Type B pancreatic cell (in vitro differentiated cells): Measurements from ENCODE around the gene DYRK3. TPM values are rescaled to one million over a fixed set of nuclear protein-coding genes. Genes with fewer than 3 reads are reported as not detected.

ENCODE experiments used
- DNase-seq: peaks from one replicate; pipeline ENCODE4 v3.0.0; 2021; ENCODE audit warnings: mixed read lengths; ENCODE audit not compliant: unreplicated experiment; ENCODE audit errors: extremely low spot score
- H3K27ac Mint-ChIP-seq: 2 replicates; pipeline ENCODE4 v1.8.0; 2021; ENCODE audit warnings: mild to moderate bottlenecking, mixed read lengths
- H3K27me3 Mint-ChIP-seq: 2 replicates; pipeline ENCODE4 v1.8.0; 2021; ENCODE audit warnings: mixed read lengths
- H3K36me3 Mint-ChIP-seq: 2 replicates; pipeline ENCODE4 v1.8.0; 2021; ENCODE audit warnings: mixed read lengths
- H3K4me1 Mint-ChIP-seq: one replicate; pipeline ENCODE4 v1.8.0; 2021; ENCODE audit warnings: mixed read lengths; ENCODE audit not compliant: unreplicated experiment
- H3K4me3 Mint-ChIP-seq: 2 replicates; pipeline ENCODE4 v1.8.0; 2021; ENCODE audit warnings: mild to moderate bottlenecking, mixed read lengths
- H3K9me3 Mint-ChIP-seq: 2 replicates; pipeline ENCODE4 v1.8.0; 2021; ENCODE audit warnings: mixed read lengths
- total RNA-seq: library from RNA; stranded (reverse); gene quantifications from 2 replicates; pipeline ENCODE4 v1.2.1, GENCODE V29; 2021; ENCODE audit warnings: low replicate concordance
- TF ChIP-seq, protein P1 (sequence below): fragments of 200-600 bp; sonication (generic); conservative IDR thresholded peaks from 2 replicates; pipeline ENCODE4 v1.5.0; 2021; ENCODE audit warnings: antibody characterized with exemption, mild to moderate bottlenecking

DYRK3 gene
- total RNA-seq, 1 donor from 2014 or later = 7.2 TPM

DNA sequence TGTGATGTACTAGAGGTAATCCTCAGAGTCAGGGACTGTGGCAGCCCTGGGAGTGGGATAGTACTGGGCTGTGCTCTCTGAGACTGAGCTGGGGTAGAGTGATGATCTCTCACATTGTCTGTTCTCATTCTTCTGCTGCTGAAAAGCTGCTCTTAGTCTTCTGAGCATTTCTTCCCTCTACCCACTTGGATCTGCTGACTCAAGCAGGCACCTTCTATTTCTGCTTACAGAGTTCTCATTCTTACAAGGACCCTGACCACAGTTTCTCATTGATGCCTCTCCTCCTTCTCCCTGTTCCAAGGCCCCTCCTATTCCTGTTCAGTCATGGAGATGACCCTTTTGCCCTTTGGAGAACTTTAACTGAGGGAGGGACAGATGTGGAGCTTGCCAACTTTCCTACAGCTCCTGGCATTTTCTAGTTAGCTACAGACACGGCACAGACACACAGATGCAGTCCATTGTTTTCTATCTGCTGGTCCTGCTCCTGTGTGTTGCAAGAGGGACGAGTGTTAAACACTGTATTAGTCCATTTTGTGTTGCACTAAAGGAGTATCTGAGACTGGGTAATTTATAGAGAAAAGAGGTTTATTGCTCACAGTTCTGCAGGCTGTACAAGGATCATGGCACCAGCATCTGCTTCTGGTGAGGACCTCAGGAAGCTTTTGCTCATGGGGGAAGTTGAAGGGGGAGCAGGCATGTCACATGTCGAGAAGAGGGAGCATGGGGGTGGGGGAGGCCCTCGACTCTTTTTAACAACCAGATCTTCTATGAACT, 61.7 kb downstream of the DYRK3 start:
- H3K4me3 Mint-ChIP-seq = no peak overlapping the region
- peak overlapping the region; percentile 50 for H3K27ac Mint-ChIP-seq
- H3K27me3 Mint-ChIP-seq = no peaks in the 10 kb centered on the region
- no peak for DNase-seq
- TF ChIP-seq, protein P1, sequence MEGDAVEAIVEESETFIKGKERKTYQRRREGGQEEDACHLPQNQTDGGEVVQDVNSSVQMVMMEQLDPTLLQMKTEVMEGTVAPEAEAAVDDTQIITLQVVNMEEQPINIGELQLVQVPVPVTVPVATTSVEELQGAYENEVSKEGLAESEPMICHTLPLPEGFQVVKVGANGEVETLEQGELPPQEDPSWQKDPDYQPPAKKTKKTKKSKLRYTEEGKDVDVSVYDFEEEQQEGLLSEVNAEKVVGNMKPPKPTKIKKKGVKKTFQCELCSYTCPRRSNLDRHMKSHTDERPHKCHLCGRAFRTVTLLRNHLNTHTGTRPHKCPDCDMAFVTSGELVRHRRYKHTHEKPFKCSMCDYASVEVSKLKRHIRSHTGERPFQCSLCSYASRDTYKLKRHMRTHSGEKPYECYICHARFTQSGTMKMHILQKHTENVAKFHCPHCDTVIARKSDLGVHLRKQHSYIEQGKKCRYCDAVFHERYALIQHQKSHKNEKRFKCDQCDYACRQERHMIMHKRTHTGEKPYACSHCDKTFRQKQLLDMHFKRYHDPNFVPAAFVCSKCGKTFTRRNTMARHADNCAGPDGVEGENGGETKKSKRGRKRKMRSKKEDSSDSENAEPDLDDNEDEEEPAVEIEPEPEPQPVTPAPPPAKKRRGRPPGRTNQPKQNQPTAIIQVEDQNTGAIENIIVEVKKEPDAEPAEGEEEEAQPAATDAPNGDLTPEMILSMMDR = no peak
- H3K4me1 Mint-ChIP-seq = peaks cover 61% of the 10 kb centered on the region
- H3K36me3 Mint-ChIP-seq = peaks cover 10% of the 10 kb centered on the region
- peaks cover 3% of the 10 kb centered on the region for H3K9me3 Mint-ChIP-seq

DNA sequence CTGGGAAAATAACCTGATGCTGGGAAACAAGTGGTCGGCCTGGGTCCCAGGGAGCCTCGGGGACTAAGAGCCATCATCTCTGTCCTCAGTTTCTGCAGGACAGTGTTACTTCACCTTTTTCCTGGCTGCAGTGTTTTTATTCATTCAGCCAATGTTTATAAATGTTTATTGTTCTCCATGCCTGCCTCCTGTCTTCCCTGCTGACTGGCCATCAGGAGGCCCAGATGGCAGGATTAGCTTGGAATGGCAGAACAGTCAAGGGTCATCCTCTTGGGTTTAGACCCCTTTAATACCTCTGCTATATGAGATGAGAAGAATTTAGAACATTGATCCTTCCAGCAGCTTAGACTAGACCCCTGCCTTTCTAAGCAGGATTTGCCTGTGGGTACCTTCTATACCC, 62.7 kb downstream of the DYRK3 start:
- peak overlapping the region; percentile 49 for H3K27ac Mint-ChIP-seq
- TF ChIP-seq, protein P1 = no peak
- H3K4me1 Mint-ChIP-seq = peaks cover 59% of the 10 kb centered on the region
- DNase-seq = no peak
- peaks cover 10% of the 10 kb centered on the region for H3K36me3 Mint-ChIP-seq
- peaks cover 3% of the 10 kb centered on the region for H3K9me3 Mint-ChIP-seq
- no peak overlapping the region for H3K4me3 Mint-ChIP-seq
- H3K27me3 Mint-ChIP-seq = no peaks in the 10 kb centered on the region

Other genes with a start within 250 kb of the DYRK3 start
- 10.7 and 13.4 TPM in 2 replicates for gene IKBKE, start 165.1 kb upstream of the DYRK3 start, total RNA-seq
- gene RASSF5, start 128.0 kb upstream of the DYRK3 start, total RNA-seq = 3.8 and 5.9 TPM in 2 replicates
- gene EIF2D, start 23.1 kb upstream of the DYRK3 start, total RNA-seq = 38.2 and 45.7 TPM in 2 replicates
- 62.3 and 63.1 TPM in 2 replicates for gene MAPKAPK2, start 49.4 kb downstream of the DYRK3 start, total RNA-seq
- not detected in 2 replicates for gene IL19, start 135.2 kb downstream of the DYRK3 start, total RNA-seq
- not detected in 2 replicates for gene IL10, start 137.0 kb downstream of the DYRK3 start, total RNA-seq
- gene IL20, start 230.1 kb downstream of the DYRK3 start, total RNA-seq = not detected in 2 replicates